Smooth muscle cell (in vitro differentiated cells): ENCODE results near the gene MED14. TPM values are rescaled to one million over a fixed set of nuclear protein-coding genes. Genes with fewer than 3 reads are reported as not detected.

Experiments used
- DNase-seq: peaks from one replicate; lab custom pipeline; 2025; ENCODE audit not compliant: unreplicated experiment; lab: John Stamatoyannopoulos, UW
- H2AFZ ChIP-seq: fragments of 200-600 bp; sonication (generic); 2 replicates; pipeline ENCODE4 v1.6.0; 2016; ENCODE audit warnings: antibody characterized with exemption, low read depth, mild to moderate bottlenecking
- H3F3A ChIP-seq: fragments of 200-600 bp; sonication (generic); 2 replicates; pipeline ENCODE4 v1.6.0; 2017; ENCODE audit warnings: antibody characterized with exemption, low read depth
- H3K27ac ChIP-seq: fragments of 200-600 bp; sonication (generic); 2 replicates; pipeline ENCODE4 v1.5.1; 2016; ENCODE audit warnings: low read depth, mild to moderate bottlenecking
- H3K27me3 ChIP-seq: fragments of 200-600 bp; sonication (generic); 2 replicates; pipeline ENCODE4 v1.6.1; 2016; ENCODE audit warnings: low read depth, mild to moderate bottlenecking
- H3K36me3 ChIP-seq: fragments of 200-600 bp; sonication (generic); 2 replicates; pipeline ENCODE4 v1.5.1; 2016; ENCODE audit warnings: low read depth
- H3K4me1 ChIP-seq: fragments of 200-600 bp; sonication (generic); 2 replicates; pipeline ENCODE4 v1.5.1; 2016; ENCODE audit warnings: low read depth
- H3K4me2 ChIP-seq: fragments of 200-600 bp; sonication (generic); 2 replicates; pipeline ENCODE4 v1.6.0; 2016; ENCODE audit warnings: mild to moderate bottlenecking
- H3K4me3 ChIP-seq: fragments of 200-600 bp; sonication (generic); 2 replicates; pipeline ENCODE4 v1.5.1; 2016; ENCODE audit warnings: mild to moderate bottlenecking
- H3K79me2 ChIP-seq: fragments of 200-600 bp; sonication (generic); 2 replicates; pipeline ENCODE4 v1.6.0; 2016; ENCODE audit warnings: low read depth, mild to moderate bottlenecking
- H3K9ac ChIP-seq: fragments of 200-600 bp; sonication (generic); 2 replicates; pipeline ENCODE4 v1.6.0; 2016; ENCODE audit warnings: low read depth
- H3K9me3 ChIP-seq: fragments of 200-600 bp; sonication (generic); replicated peaks from 2 replicates; pipeline ENCODE4 v1.5.1; 2016; ENCODE audit warnings: low read depth
- H4K20me1 ChIP-seq: fragments of 200-600 bp; sonication (generic); 2 replicates; pipeline ENCODE4 v1.6.0; 2016; ENCODE audit warnings: low read depth
- CTCF ChIP-seq: fragments of 200-600 bp; sonication (generic); IDR thresholded peaks from 2 replicates; pipeline ENCODE4 v1.5.1; 2017; ENCODE audit warnings: borderline replicate concordance, mild to moderate bottlenecking, antibody characterized with exemption; ENCODE audit not compliant: insufficient read depth, poor library complexity, severe bottlenecking
- WGBS: methylation state at CpG from one replicate; pipeline ENCODE4 v1.1.7; 2016; ENCODE audit warnings: low lambda C conversion rate; 5-methylcytosine and 5-hydroxymethylcytosine counted together
- polyA plus RNA-seq: library from polyadenylated mRNA; unstranded; fragments of >200 nt; fragmentation: Nextera tagmentation; extraction: Ambion mirVana; gene quantifications from 2 replicates; pipeline ENCODE4 v1.2.1, GENCODE V29; 2016
- total RNA-seq: library from RNA; depleted of rRNA; stranded (reverse); fragments of >200 nt; gene quantifications from 2 replicates; pipeline ENCODE4 v1.2.3, GENCODE V29; 2014

The MED14 gene
- total and polyA plus RNA-seq, 2 experiments from 2014 or later, result 9.4 to 56.2 TPM

GRCh38 chrX:40622479-40623138 is 112.7 kb downstream of the MED14 start:
- H3K9ac ChIP-seq, result no peak overlapping the region
- H3K4me3 ChIP-seq, result no peak overlapping the region
- H3F3A ChIP-seq, result no peaks in the 10 kb centered on the region
- H3K4me1 ChIP-seq, result no peaks in the 10 kb centered on the region
- no peaks in the 10 kb centered on the region for H3K36me3 ChIP-seq
- no peaks in the 10 kb centered on the region for H3K27me3 ChIP-seq
- WGBS, result 83% methylated on average over 18 of the region's 18 CpGs
- no peaks in the 10 kb centered on the region for H4K20me1 ChIP-seq
- H3K4me2 ChIP-seq, result no peak overlapping the region
- no peak overlapping the region for H3K27ac ChIP-seq
- no peaks in the 10 kb centered on the region for H3K9me3 ChIP-seq
- H3K79me2 ChIP-seq, result no peaks in the 10 kb centered on the region
- no peak for DNase-seq
- no peak for TF ChIP-seq CTCF
- no peak overlapping the region for H2AFZ ChIP-seq

GRCh38 chrX:40617566-40617965 is 117.8 kb downstream of the MED14 start:
- H3K4me1 ChIP-seq, result no peaks in the 10 kb centered on the region

GRCh38 chrX:40615976-40616375 is 119.4 kb downstream of the MED14 start:
- Histone ChIP-seq H4K20me1 (no peaks in the 10 kb centered on the region), H3F3A (no peaks in the 10 kb centered on the region), H3K4me3 (no peak overlapping the region), H3K4me2 (no peak overlapping the region), H2AFZ (no peak overlapping the region), H3K36me3 (no peaks in the 10 kb centered on the region), H3K27ac (no peak overlapping the region), H3K27me3 (no peaks in the 10 kb centered on the region), H3K79me2 (no peaks in the 10 kb centered on the region), H3K4me1 (no peaks in the 10 kb centered on the region), H3K9me3 (no peaks in the 10 kb centered on the region), H3K9ac (no peak overlapping the region)
- DNase-seq, result no peak
- 76% methylated on average over 9 of the region's 9 CpGs for WGBS
- TF ChIP-seq CTCF, result no peak

More at GRCh38 chrX:40617566-40617965, 117.8 kb downstream of the MED14 start:
- no peaks in the 10 kb centered on the region for H3K79me2 ChIP-seq
- no peak overlapping the region for H3K9ac ChIP-seq
- no peak overlapping the region for H3K27ac ChIP-seq
- no peak for DNase-seq
- H3K4me3 ChIP-seq, result no peak overlapping the region
- 83% methylated on average over 7 of the region's 7 CpGs for WGBS
- no peaks in the 10 kb centered on the region for H3K9me3 ChIP-seq
- no peak overlapping the region for H2AFZ ChIP-seq
- no peaks in the 10 kb centered on the region for H3F3A ChIP-seq
- H3K36me3 ChIP-seq, result no peaks in the 10 kb centered on the region
- TF ChIP-seq CTCF, result no peak
- H3K4me2 ChIP-seq, result no peak overlapping the region
- no peaks in the 10 kb centered on the region for H4K20me1 ChIP-seq
- no peaks in the 10 kb centered on the region for H3K27me3 ChIP-seq

GRCh38 chrX:40612511-40612910 is 122.8 kb downstream of the MED14 start:
- DNase-seq, result no peak
- Histone ChIP-seq H3K36me3 (no peaks in the 10 kb centered on the region), H2AFZ (no peak overlapping the region), H3K79me2 (no peaks in the 10 kb centered on the region), H3F3A (no peaks in the 10 kb centered on the region), H3K27ac (no peak overlapping the region), H3K4me3 (no peak overlapping the region), H3K4me2 (no peak overlapping the region), H3K4me1 (no peaks in the 10 kb centered on the region), H3K9ac (no peak overlapping the region), H3K27me3 (no peaks in the 10 kb centered on the region), H4K20me1 (no peaks in the 10 kb centered on the region), H3K9me3 (no peaks in the 10 kb centered on the region)
- TF ChIP-seq CTCF, result no peak
- 74% methylated on average over 4 of the region's 4 CpGs for WGBS
